Breast epithelium (tissue), 3 donors: ENCODE measurements around the gene WSB1.

ENCODE experiments used
- CTCF ChIP-seq, 3 donors: fragments of 450-650 bp; IDR thresholded peaks; one replicate each; pipeline ENCODE4 v1.5.1; 2016 to 2017; ENCODE audit warnings: antibody characterized with exemption in 3 of 3, mild to moderate bottlenecking in 3 of 3, moderate library complexity in 3 of 3
- POLR2AphosphoS5 ChIP-seq, 3 donors: sonication (generic); formaldehyde crosslinking; IDR thresholded peaks; one replicate each; pipeline ENCODE4 v1.6.1; 2017; ENCODE audit warnings: antibody characterized with exemption in 3 of 3

DNA sequence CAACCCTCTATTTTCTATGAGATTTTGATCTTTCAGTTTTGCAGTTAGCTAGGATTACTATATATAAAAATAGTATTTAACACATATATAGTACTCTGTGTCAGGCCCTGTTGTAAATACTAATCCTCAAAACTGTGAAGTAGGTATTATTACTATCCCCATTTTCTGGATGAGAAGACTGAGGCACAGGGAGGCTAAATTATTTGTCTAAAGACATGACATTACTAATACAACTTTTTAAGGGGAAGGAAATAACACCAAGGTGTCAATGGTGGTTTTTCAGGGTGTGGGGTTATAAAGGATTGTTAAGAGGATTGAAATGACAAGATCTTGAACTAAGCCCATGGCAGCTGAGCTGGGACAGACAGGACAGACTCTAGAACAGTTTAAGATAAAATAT, 4.1 kb upstream of the WSB1 start:
- TF ChIP-seq CTCF (IDR thresholded peaks at IDR 0.05) (no peak), POLR2AphosphoS5 (IDR thresholded peaks at IDR 0.05) (no peak)
